ENCODE measurements around the gene MC3R.

The MC3R gene

GRCh38 chr20:56228021-56228420, 20.5 kb upstream of the MC3R start:
- ATAC-seq: no peak
- no peak overlapping the region for H3K4me3 Mint-ChIP-seq
- H3K27me3 Mint-ChIP-seq: no peaks in the 10 kb centered on the region
- no peak overlapping the region for H3K27ac Mint-ChIP-seq
- H3K36me3 Mint-ChIP-seq: no peaks in the 10 kb centered on the region
- peaks cover 4% of the 10 kb centered on the region for H3K9me3 Mint-ChIP-seq
- no peaks in the 10 kb centered on the region for H3K4me1 Mint-ChIP-seq

- Mint-ChIP-seq H3K4me1 (no peaks in the 10 kb centered on the region), H3K4me3 (no peak overlapping the region), H3K9me3 (peaks cover 17% of the 10 kb centered on the region), H3K36me3 (no peaks in the 10 kb centered on the region), H3K27ac (no peak overlapping the region), H3K27me3 (no peaks in the 10 kb centered on the region)
- ATAC-seq: no peak
Measured at GRCh38 chr20:56229812-56230211, 18.7 kb upstream of the MC3R start.

- no peaks in the 10 kb centered on the region for H3K4me1 Mint-ChIP-seq
- H3K4me3 Mint-ChIP-seq: no peak overlapping the region
- H3K36me3 Mint-ChIP-seq: no peaks in the 10 kb centered on the region
- ATAC-seq: no peak
- no peak overlapping the region for H3K27ac Mint-ChIP-seq
- peaks cover 28% of the 10 kb centered on the region for H3K9me3 Mint-ChIP-seq
- H3K27me3 Mint-ChIP-seq: no peaks in the 10 kb centered on the region
Measured at GRCh38 chr20:56234110-56234509, 14.4 kb upstream of the MC3R start.

GRCh38 chr20:56237335-56237734, 11.2 kb upstream of the MC3R start:
- no peak overlapping the region for H3K4me3 Mint-ChIP-seq
- ATAC-seq: no peak
- no peaks in the 10 kb centered on the region for H3K27me3 Mint-ChIP-seq
- no peak overlapping the region for H3K27ac Mint-ChIP-seq
- H3K4me1 Mint-ChIP-seq: no peaks in the 10 kb centered on the region
- H3K36me3 Mint-ChIP-seq: no peaks in the 10 kb centered on the region
- peaks cover 33% of the 10 kb centered on the region for H3K9me3 Mint-ChIP-seq

- peaks cover 6% of the 10 kb centered on the region for H3K9me3 Mint-ChIP-seq
- H3K36me3 Mint-ChIP-seq: no peaks in the 10 kb centered on the region
- ATAC-seq: no peak
- no peak overlapping the region for H3K27ac Mint-ChIP-seq
- H3K4me3 Mint-ChIP-seq: no peak overlapping the region
- H3K27me3 Mint-ChIP-seq: peaks cover 27% of the 10 kb centered on the region
- H3K4me1 Mint-ChIP-seq: no peaks in the 10 kb centered on the region
Measured at GRCh38 chr20:56244259-56244658, 4.3 kb upstream of the MC3R start.

- no peak overlapping the region for H3K4me3 Mint-ChIP-seq
Measured at GRCh38 chr20:56245761-56246160, 2.8 kb upstream of the MC3R start.

GRCh38 chr20:56249244-56249955, 868 bp downstream of the MC3R start:
- Mint-ChIP-seq H3K4me1 (no peaks in the 10 kb centered on the region), H3K4me3 (no peak overlapping the region), H3K36me3 (no peaks in the 10 kb centered on the region), H3K27ac (no peak overlapping the region), H3K9me3 (peaks cover 6% of the 10 kb centered on the region), H3K27me3 (peaks cover 59% of the 10 kb centered on the region)
- no peak for ATAC-seq

More at GRCh38 chr20:56245761-56246160, 2.8 kb upstream of the MC3R start:
- peaks cover 6% of the 10 kb centered on the region for H3K9me3 Mint-ChIP-seq
- peaks cover 34% of the 10 kb centered on the region for H3K27me3 Mint-ChIP-seq
- no peak for ATAC-seq
- H3K36me3 Mint-ChIP-seq: no peaks in the 10 kb centered on the region
- no peaks in the 10 kb centered on the region for H3K4me1 Mint-ChIP-seq
- H3K27ac Mint-ChIP-seq: no peak overlapping the region

GRCh38 chr20:56249956-56250355, 1.4 kb downstream of the MC3R start:
- ATAC-seq: no peak
- H3K9me3 Mint-ChIP-seq: peaks cover 6% of the 10 kb centered on the region
- no peak overlapping the region for H3K27ac Mint-ChIP-seq
- no peaks in the 10 kb centered on the region for H3K4me1 Mint-ChIP-seq
- no peaks in the 10 kb centered on the region for H3K36me3 Mint-ChIP-seq
- H3K4me3 Mint-ChIP-seq: no peak overlapping the region
- peaks cover 59% of the 10 kb centered on the region for H3K27me3 Mint-ChIP-seq

GRCh38 chr20:56257604-56258003, 9.1 kb downstream of the MC3R start:
- H3K36me3 Mint-ChIP-seq: no peaks in the 10 kb centered on the region
- H3K4me3 Mint-ChIP-seq: no peak overlapping the region
- peak; percentile 34 for ATAC-seq
- H3K27ac Mint-ChIP-seq: no peak overlapping the region
- H3K27me3 Mint-ChIP-seq: peaks cover 15% of the 10 kb centered on the region
- H3K9me3 Mint-ChIP-seq: no peaks in the 10 kb centered on the region
- no peaks in the 10 kb centered on the region for H3K4me1 Mint-ChIP-seq

- no peaks in the 10 kb centered on the region for H3K4me1 Mint-ChIP-seq
- no peak for ATAC-seq
- no peak overlapping the region for H3K4me3 Mint-ChIP-seq
- no peak overlapping the region for H3K27ac Mint-ChIP-seq
- H3K36me3 Mint-ChIP-seq: no peaks in the 10 kb centered on the region
- no peaks in the 10 kb centered on the region for H3K9me3 Mint-ChIP-seq
- peaks cover 15% of the 10 kb centered on the region for H3K27me3 Mint-ChIP-seq
Measured at GRCh38 chr20:56259948-56260347, 11.4 kb downstream of the MC3R start.

GRCh38 chr20:56268536-56268935, 20.0 kb downstream of the MC3R start:
- ATAC-seq: no peak
- H3K27me3 Mint-ChIP-seq: peaks cover 12% of the 10 kb centered on the region

GRCh38 chr20:56271974-56272373, 23.4 kb downstream of the MC3R start:
- ATAC-seq: no peak

More at GRCh38 chr20:56268536-56268935, 20.0 kb downstream of the MC3R start:
- H3K9me3 Mint-ChIP-seq: no peaks in the 10 kb centered on the region
- no peaks in the 10 kb centered on the region for H3K4me1 Mint-ChIP-seq
- H3K36me3 Mint-ChIP-seq: no peaks in the 10 kb centered on the region
- H3K4me3 Mint-ChIP-seq: no peak overlapping the region
- H3K27ac Mint-ChIP-seq: no peak overlapping the region

GRCh38 chr20:56273491-56273890, 25.0 kb downstream of the MC3R start:
- Mint-ChIP-seq H3K9me3 (peaks cover 3% of the 10 kb centered on the region), H3K27me3 (no peaks in the 10 kb centered on the region), H3K27ac (no peak overlapping the region), H3K36me3 (no peaks in the 10 kb centered on the region), H3K4me3 (no peak overlapping the region), H3K4me1 (no peaks in the 10 kb centered on the region)
- ATAC-seq: no peak

More at GRCh38 chr20:56271974-56272373, 23.4 kb downstream of the MC3R start:
- Mint-ChIP-seq H3K36me3 (no peaks in the 10 kb centered on the region), H3K4me3 (no peak overlapping the region), H3K4me1 (no peaks in the 10 kb centered on the region), H3K27ac (no peak overlapping the region), H3K9me3 (no peaks in the 10 kb centered on the region), H3K27me3 (no peaks in the 10 kb centered on the region)

- H3K27me3 Mint-ChIP-seq: no peaks in the 10 kb centered on the region
- no peak overlapping the region for H3K27ac Mint-ChIP-seq
- H3K36me3 Mint-ChIP-seq: no peaks in the 10 kb centered on the region
- no peak for ATAC-seq
- H3K4me1 Mint-ChIP-seq: no peaks in the 10 kb centered on the region
- H3K4me3 Mint-ChIP-seq: no peak overlapping the region
- peaks cover 3% of the 10 kb centered on the region for H3K9me3 Mint-ChIP-seq
Measured at GRCh38 chr20:56274156-56274555, 25.6 kb downstream of the MC3R start.

- Mint-ChIP-seq H3K9me3 (peaks cover 3% of the 10 kb centered on the region), H3K27ac (no peak overlapping the region), H3K36me3 (no peaks in the 10 kb centered on the region), H3K27me3 (no peaks in the 10 kb centered on the region), H3K4me1 (no peaks in the 10 kb centered on the region), H3K4me3 (no peak overlapping the region)
- no peak for ATAC-seq
Measured at GRCh38 chr20:56278196-56278595, 29.7 kb downstream of the MC3R start.

- Mint-ChIP-seq H3K9me3 (no peaks in the 10 kb centered on the region), H3K4me1 (no peaks in the 10 kb centered on the region), H3K4me3 (no peak overlapping the region), H3K36me3 (no peaks in the 10 kb centered on the region), H3K27ac (no peak overlapping the region), H3K27me3 (no peaks in the 10 kb centered on the region)
- no peak for ATAC-seq
Measured at GRCh38 chr20:56285496-56285895, 37.0 kb downstream of the MC3R start.

All from stimulated activated memory B cell treated with anti-CD40 and anti-IgM and Interleukin-4, amounts not matched to agents 10 μg/mL and 1 μg/mL and 100 μg/mL, for 72 hours (primary cell).